GM18526 (cell line): Measurements from ENCODE around the gene HOXA3.

Source experiments
- POLR2A ChIP-seq: IDR thresholded peaks from 3 replicates; pipeline ENCODE4 v1.6.1; 2011; ENCODE audit not compliant: insufficient read length; ENCODE audit errors: extremely low read depth

HOXA3 gene

DNA sequence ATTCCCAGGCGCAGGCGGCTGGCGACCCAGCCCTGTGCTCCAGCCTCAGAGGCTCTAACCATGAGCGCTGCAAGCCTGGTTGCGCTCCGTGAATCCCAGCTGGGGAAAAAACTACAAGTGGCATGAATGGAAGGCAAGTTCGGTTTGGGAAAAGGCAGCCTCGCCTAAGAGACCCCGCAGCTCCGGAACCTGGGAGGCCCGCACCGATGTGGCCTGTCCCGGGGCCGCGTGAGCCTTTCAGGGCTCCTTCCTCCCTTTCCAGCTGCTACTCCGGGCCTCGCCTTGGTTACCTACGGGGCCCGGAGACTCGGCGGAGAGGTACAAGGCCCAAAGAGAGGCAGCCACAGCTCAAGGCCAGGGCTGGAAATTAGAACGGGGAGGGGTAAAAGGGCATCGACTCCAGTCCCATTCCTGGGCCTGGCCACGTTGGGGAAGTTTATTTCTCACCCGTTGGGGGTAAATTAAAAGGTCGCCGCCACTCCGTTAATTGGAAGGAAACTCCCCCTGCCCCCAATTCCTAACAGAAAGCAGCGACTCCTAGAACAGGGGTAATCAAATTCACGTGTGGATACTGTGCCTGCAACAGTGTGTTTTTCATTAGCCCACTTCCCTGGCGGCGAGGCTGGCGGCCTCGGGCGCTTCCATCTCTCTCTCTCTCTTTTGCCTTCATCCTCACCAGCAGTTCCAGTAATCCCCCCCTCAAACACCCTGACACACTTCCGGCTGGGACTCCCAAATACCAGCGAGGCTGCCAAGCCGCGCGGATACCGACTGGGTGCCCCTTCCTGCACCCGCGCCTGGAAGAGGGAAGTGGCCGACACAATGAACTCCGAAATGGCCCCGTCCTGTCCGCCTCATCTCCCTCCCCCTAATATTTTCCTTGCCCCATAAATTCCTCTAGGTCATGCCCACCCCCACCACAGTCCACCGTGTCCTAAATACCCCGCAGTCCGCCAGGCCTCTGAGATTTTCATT lies 14.4 kb upstream of the HOXA3 start:
- no peak for TF ChIP-seq POLR2A

DNA sequence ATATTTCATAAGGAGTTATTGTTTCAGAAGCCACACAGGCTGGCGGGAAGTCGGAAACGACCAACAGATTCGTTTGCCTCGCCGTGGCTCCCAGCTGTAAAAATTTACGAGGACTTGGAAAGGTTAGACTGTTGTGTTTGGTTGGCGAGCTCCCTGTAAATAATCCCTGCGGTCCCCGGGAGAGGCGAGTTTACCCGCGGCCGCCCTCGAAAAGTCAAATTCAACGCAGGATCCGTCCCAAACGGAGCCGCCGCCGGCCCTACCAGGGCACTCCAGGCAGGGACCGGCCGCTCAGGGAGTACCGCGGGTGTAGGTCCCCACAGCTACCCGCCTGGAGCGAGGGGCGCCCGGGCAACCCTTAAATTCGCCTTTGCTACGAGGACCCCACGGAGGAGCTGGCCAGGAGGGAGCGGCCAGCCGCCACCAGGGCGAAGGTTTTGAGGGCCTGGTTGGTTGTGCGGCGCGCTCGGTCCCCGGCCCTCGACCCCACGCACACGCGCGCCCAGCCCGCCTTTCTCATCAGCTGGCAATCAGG lies 13.7 kb upstream of the HOXA3 start:
- TF ChIP-seq POLR2A: no peak

DNA sequence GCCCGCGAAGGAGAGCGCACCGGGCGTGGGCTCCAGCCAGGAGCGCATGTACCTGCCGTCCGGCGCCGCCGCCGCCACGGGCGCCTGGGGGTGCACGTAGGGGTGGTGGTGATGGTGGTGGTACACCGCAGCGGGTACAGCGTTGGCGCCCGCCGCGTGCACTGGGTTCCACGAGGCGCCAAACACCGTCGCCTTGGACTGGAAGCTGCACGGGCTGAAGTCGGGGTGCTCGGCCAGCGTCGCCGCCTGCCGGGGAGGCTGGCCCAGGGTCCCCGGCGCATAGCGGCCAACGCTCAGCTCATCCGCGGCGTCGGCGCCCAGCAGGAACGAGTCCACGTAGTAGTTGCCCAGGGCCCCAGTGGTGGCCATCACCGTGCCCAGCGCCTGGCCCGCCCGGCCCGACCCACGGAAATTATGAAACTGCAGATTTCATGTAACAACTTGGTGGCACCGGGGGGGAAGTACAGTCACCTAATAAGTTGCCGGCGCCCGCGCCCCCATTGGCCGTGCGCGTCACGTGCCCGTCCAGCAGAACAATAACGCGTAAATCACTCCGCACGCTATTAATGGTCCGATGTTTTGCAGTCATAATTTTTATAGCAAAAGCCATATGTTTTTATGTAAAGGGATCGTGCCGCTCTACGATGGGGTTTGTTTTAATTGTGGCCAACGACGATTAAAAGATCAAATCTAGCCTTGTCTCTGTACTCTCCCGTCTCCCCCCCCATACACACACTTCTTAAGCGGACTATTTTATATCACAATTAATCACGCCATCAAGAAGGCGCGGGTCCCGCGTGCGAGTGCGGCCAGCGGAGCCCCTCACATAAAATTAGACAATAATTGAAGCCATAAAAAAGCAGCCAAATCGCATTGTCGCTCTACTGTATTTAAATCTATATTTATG lies 13.0 kb upstream of the HOXA3 start, which contains the start of gene HOXA9:
Gene HOXA9 (minus strand): TSS at position 449 of the 907 bp plus-strand sequence. CDS start 80 bp downstream, at position 369.
- no peak for TF ChIP-seq POLR2A

DNA sequence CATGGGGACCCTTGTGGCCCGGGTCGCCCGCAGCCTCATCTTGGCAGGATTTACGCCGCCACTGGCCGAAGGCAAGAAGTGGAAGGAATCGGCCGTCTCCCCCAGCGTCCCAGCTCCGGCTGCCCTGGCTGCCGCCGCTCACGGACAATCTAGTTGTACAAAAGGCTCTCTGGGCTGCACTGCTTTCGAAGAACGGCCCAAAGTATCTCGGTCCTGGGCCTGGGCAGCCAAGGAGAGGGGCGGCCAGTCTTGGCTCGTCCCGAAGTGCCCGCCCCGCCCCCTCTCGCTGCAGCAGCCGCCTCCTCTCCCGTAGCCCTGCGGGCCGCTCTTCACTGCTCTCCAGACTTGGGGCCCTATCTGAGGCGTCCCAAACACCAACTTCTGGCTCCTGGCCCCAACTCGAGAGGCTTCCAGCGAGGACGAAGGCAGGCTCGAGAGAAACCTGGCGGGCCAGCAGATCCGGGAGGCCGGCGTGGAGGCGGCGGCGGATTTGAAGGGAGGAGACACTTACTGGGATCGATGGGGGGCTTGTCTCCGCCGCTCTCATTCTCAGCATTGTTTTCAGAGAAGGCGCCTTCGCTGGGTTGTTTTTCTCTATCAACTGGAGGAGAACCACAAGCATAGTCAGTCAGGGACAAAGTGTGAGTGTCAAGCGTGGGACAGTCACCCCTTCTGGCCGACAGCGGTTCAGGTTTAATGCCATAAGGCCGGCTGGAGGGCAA lies 12.1 kb upstream of the HOXA3 start:
- no peak for TF ChIP-seq POLR2A

DNA sequence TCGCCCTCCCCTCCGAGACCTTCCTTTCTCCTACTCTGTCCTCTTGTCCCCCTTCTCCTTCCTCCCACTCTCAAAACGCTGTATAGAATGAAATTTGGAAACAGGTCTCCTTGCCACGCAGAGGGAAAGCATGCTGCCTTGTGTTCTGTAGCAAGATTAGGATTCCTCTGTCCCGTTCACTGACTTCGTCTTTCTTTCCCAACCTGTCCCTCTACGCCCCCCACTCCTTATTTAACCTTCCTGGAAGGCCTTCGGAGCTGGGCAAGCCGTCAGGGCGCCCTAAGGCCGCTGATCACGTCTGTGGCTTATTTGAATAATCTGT lies 11.6 kb upstream of the HOXA3 start:
- no peak for TF ChIP-seq POLR2A

DNA sequence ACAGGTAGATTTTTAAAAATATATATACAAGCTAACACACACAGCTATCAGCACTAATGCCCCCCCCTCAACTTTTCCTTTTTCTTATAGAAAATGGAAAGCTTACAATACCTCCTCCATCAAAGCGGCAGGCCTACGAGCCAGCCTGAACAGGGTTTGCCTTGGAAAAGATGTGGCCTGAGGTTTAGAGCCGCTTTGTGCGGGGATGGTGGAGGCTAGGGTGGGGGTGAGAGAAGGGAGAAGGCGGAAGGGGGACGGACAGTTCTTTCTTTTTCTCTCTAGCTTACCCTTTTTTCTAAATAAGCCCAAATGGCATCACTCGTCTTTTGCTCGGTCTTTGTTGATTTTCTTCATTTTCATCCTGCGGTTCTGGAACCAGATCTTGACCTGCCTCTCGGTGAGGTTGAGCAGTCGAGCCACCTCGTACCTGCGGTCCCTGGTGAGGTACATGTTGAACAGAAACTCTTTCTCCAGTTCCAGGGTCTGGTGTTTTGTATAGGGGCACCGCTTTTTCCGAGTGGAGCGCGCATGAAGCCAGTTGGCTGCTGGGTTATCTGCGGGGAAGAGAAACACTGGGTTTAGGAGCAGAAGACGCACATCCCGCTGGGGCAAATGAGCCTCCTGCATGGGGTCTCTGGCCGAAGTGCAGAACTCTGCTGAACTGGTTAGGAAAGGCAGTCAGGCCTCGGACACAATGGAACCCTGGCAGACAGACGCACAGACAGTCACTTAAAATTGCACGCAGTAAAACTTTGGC lies 11.1 kb upstream of the HOXA3 start:
- TF ChIP-seq POLR2A: no peak

DNA sequence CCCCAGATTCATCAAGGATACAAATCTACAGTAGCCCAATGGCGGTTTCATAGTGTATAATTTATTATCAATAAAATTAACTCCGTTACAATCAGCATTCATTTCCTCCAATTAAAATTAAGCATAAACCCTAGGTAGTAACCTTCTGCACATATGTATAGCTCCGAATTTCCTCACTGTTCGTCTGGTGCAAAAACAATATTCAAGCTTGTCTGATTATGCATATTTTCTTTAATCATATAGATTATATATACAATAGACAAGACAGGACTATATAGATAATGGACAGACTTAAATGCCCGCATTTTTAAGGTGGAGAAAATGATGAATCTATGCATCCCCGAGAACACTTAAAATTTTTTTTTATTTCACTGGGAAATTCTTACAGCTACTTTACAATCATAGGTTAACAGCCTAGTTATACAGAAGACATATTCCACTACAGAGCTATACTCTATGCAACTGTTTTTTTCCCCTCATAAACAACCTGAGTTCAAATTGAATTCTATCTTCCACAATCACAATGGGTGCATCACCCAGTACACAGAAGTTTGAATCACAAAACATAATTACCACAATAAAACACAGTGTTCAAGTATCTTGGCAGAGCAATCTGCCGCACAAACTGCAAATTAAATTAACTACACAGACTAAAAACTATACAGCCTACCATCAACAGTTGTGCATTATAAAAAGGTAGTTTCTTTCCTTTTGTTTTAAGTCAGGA lies 10.3 kb upstream of the HOXA3 start:
- no peak for TF ChIP-seq POLR2A

DNA sequence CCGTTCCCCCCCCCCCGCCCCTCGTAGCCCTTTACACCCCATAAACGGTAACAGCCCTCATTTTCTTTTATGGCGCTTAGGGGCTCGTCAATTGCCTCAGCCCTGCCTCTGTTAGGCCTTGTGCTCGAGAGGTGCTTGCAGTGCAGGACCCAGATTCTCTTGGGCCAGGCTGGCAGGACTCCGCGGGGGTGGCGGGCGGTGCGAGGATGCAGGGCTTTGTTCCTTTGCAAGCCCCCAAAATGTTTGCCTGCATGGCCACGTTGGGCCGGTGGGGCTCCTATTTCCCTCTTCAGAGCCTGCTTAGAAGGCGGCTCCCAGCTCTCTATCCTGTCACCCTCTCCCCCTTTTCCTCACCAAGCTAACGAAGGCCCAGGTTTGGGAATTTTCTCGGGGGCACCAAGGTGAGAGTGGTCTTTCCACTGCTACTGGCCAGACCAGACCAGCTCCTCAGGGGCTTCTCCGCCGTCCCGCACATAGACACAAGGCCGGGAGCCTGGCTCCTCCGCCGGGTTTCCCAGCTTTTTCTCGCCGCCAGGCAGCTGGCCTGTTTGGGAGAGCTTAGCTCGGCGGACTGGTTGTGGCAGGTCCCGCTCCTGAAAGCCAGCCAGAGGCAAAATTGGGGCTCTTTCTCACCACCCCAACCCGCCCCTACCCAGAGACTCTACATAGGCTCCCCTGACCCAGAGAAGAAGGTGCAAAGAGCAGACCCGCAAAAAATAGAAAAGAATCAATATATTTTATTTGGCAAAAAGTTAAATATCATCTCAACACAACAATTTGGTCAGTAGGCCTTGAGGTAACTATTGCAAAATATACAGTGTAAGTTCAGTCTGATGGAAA lies 9.6 kb upstream of the HOXA3 start:
- TF ChIP-seq POLR2A: no peak

DNA sequence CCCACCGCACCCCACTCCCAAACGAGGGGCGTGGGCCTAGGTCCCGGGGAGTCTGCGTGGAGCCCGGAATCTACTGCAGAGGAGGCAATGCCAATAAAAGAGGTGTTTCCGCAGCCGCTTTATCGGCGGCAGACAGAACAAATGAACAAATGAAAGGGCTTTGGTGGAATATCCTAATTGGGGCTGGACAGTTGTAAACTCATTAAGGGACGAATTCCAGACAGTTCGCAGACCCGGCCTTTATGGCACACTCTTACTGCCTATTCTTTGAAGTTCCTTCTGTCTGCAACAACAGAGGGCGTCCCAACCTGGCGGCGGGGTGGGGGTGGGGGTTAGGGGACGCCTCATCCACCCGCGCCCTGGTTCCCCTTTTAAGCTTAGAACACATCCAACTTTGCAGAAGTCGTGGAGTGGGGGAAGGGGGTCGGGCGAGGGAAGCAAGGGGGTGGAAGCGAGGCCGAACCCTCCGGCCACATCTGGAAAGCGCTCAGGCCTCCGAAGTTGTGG lies 8.9 kb upstream of the HOXA3 start:
- TF ChIP-seq POLR2A: no peak

DNA sequence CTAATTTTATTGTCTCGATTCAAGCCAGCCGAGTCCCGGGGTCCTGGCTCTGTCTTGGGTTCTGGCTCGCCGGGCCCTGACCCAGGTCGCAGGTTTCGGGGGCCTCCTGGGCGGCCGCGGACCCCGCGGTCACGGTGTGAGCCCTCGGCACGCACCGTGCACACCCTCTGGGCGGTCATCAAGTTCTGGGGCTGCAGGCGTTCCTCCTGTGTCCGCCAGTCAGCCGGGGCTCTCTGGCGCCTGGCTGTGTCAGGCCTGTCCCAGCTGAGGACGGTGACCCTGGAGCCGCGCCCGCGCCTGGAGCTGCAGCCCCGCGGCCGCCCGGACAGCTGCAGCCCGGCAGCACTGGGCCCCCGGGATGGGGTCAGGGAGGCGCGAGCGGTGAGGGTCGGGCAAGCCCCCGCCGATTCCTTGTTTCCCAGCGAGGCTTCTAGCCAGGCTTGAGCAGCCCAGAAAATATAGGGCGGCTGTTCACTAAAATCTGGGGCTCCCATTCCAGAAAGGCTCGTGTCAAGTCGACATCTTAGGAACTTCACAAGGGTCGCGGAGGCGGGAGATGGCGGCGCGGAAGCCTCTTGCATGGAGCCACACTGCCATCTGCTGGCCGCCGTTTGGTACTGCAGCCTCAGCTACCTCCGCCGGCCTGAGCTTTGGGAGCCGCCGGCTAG lies 8.3 kb upstream of the HOXA3 start:
- TF ChIP-seq POLR2A: no peak

DNA sequence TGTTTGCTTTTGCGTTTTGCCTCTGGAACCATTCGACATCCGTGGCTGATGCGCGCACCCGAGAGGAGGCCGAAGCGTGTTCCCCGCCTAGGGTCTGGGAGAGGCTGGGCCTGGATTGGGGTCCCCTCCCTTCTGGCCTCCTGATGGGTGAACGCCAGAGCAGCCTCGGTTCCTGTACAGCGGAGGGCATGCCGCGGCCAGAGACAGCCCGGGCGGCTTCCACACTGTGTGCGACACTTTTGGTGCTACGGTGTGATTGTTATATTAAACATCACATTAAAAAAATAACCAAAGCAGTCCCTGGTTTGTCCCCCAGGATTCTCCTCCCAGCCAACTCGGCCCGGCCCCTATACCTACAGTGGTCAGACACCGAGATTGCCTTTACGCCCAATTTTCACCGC lies 7.8 kb upstream of the HOXA3 start:
- no peak for TF ChIP-seq POLR2A
